Activated T-cell treated with anti-CD3 and anti-CD28 coated beads, Interleukin-2, amount 50 U/mL, for 48 hours (primary cell): ENCODE data around the gene PABPC1L.

ENCODE experiments used
- DNase-seq, 2 experiments: peaks; one replicate each; pipeline ENCODE4 v3.0.0-alpha.2; 2020

The PABPC1L gene

DNA sequence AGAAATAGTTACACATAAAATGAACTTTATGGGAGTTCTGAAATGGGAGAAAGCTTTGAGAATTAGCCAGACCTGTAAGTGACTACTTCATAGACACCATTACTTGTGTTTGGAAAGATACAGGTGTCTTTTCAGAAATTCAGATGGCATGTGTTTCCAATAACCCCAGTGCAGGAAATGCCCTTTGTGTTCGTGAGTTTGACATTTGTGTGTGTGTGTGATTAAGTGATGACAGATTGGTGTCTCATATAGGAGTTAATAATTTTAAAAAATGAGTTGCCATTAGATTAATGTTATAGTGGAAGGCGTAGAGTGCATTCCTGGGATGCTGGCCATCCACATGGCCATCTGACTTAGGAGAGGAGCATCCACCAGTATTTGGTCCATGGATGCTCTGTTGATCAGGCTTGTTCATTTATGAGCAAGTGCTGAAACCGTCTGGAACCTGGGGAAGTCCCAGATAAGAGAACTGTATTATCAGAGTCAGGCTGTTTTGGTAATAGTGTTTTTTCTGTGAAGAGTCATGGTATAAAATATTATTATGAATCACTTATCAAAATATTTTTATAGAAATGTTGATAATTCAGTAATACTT, 59.5 kb downstream of the PABPC1L start:
- DNase-seq = peak; percentile 47 to 49

DNA sequence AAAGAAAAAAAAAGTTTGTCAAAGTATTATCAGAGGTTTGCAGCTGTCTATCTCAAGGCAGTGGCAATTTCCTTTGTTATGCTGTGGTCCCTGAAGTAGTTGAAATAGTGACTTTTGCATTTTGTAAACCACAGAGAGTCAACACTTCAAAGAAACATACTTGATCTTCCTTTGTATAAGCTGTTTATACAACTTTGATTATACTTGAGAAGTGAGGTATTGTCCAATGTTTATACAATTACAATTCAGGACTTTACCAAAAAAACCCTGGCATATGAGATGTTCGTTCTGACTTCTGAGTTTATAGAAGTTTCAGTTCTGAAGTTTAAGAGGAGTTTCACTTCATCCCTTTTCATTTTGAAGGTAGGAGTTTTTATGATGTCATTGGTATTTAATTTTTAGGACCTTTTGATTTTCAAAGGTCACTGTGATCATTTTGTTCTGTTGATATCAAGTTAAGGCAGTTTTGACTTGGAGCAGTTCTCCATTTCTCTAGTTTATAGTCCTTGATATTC, 60.4 kb downstream of the PABPC1L start:
- DNase-seq = no peak

DNA sequence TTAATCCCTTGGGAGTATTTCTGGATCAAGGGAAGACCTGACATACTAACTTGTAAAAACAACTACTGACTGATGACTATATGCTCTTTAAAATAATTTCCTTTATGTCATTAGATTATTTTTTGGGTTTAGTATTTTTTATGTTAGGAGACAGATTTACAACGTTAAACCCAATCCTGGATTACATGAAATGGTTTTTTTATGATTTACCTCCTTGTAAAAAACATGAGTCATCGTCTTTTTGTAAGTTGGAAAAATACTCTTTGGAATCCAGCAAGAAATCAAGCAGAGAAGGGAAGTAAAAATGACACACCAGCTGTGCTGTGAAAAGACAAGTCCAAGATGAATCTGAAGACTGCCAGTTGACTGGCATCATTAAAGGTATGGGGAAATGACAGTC, 63.2 kb downstream of the PABPC1L start:
- no peak for DNase-seq

DNA sequence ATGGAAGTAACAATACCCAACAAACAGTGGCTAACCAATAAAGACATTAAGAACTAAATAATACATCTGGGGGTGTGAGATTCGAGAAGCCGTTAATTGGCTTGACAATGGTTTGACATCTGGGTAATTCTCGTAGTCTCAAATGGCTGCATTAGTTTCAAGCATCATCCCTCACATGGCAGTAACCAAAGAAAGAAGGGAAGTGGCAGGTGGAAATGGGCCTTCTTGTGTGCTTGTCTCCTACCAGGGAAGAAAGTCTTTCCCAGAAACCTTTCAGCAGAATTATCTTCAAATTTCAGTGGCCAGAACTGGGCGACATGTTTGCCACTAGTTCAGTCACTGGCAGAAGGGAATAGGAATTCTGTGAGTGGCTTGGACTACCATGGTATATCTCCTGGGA, 66.8 kb downstream of the PABPC1L start:
- DNase-seq = no peak

DNA sequence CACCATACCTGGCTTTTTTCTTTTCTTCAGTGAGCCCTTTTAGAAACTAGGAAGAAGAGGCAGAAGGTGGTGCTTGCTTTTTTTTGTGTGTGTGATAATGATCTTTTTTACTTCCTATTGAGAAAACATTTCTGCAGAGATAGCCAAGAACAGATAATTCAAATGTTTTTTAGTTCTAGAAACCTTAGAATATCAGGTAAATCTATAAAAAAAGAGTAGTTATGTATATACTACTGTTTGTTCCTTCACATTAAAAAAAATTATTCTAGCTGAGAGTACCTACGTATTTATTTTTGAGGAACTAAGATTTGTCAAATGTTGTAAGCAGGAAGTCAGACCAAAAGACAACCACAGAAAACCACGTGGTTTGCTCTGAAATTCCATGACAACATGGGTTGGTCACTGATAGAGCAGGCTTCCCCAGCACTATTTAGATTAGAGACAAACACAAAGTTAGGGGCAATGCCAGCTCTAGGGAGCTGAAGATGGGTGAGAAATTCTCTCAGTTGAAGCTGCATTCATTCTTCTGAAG, 69.3 kb downstream of the PABPC1L start:
- peak; percentile 48 to 54 for DNase-seq

DNA sequence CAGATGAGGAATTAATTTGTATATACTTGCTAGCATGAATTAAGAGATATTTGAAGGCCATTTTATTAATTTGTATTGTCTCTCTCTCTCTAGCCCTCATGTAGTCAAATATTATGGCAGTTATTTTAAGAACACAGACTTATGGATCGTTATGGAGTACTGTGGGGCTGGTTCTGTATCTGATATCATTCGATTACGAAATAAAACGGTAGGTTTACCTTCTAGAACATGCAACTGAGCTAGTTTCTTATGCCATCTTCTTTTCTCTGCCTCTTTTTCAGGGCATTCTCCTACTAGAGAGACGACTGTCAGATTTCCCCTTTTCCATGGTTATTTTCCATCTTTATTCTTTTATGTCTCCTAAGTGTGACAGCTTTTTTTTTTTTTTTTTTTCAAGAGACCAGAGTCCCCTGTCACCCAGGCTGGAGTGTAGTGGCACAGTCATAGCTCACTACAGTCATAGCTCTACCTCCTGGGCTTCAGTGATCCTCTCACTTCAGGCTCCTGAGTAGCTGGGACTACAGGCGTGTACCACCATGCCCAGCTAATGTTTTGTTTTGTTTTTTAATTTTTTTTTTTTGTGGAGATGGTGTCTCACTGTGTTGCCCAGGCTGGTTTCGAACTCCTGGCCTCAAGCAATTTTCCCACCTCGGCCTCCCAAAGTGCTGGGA, 72.0 kb downstream of the PABPC1L start:
- DNase-seq = no peak

DNA sequence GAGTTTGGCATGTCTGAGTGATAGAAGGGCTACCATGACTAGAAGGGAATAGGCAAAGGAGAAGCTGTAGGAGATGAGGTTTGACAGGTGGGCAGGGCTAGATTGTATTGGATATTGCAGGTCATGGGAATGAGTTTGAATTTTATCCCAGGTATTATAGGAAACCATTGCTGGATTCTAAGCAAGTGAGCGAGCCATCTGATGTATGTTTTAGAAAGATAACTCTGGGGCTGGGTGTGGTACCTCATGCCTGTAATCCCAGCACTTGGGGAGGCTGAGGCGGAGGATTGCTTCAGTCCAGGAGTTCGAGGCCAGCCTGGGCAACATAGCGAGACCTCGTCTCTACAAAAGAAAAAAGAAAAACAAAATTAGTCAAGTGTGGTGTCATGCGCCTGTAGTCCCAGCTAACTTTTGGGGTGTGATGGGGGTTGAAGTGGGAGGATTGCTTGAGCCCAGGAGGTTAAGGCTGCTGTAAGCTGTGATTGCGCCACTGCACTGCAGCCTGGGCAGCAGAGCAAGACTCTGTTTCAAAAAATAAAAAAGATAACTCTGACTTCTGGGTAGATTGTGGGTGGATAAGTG, 73.3 kb downstream of the PABPC1L start:
- no peak for DNase-seq

DNA sequence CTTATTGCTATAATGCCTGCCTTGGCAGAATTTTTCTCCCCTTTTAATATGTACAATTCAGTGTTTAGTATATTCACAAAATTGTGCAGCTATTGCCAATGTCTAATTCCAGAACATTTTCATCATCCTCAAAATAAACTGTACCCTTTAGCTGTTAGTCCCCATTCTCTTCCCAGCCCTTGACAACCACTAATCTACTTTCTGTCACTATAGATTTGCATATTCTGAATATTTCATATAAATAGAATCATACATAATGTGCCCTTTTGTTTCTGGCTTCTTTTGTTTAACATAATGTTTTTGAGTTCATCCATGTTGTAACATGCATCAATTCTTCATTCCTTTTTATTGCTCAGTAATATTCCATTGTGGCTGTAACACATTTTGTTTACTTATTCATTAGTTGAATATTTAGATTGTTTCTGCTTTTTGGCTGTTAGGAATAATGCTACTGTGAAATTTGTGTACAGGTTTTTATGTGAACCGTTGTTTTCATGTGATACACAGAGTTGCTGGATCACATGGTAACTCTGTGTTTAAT, 78.8 kb downstream of the PABPC1L start:
- no peak for DNase-seq
